Ishikawa (cell line): ENCODE data around the gene NOTCH2.

Source experiments
- REST ChIP-seq: IDR thresholded peaks from 2 replicates; pipeline ENCODE4 v1.6.1; 2012; ENCODE audit warnings: low read depth, mild to moderate bottlenecking
- TCF12 ChIP-seq: IDR thresholded peaks from 2 replicates; pipeline ENCODE4 v1.6.1; 2012; ENCODE audit warnings: low read depth
- ZBTB7A ChIP-seq: IDR thresholded peaks from 2 replicates; pipeline ENCODE4 v1.6.1; 2012; ENCODE audit warnings: low read depth

- TF ChIP-seq ZBTB7A (no peak), REST (no peak), TCF12 (no peak)
These were observed 189.7 kb downstream of the NOTCH2 start for GRCh38 chr1:119879510-119880434.
